Stimulated activated memory B cell treated with anti-CD40 and anti-IgM and Interleukin-4, amounts not matched to agents 10 μg/mL and 1 μg/mL and 100 μg/mL, for 72 hours (primary cell): ENCODE results near the gene PURB.
"Not testable (repeated sequence)": the region's sequence is repeated elsewhere in the genome, so short reads cannot be mapped to it uniquely, and the experiment has no call there.

Experiments used
- ATAC-seq: fragments of 150-1000 bp; cut with Tn5 transposase; 2 replicates; pipeline ENCODE4 v1.10.0; 2021
- H3K27ac Mint-ChIP-seq: one replicate; pipeline ENCODE4 v1.8.0; 2022; ENCODE audit warnings: mild to moderate bottlenecking, mixed read lengths
- H3K27me3 Mint-ChIP-seq: one replicate; pipeline ENCODE4 v1.8.0; 2022; ENCODE audit warnings: mixed read lengths
- H3K36me3 Mint-ChIP-seq: one replicate; pipeline ENCODE4 v1.8.0; 2022; ENCODE audit warnings: mixed read lengths
- H3K4me1 Mint-ChIP-seq: one replicate; pipeline ENCODE4 v1.8.0; 2022; ENCODE audit warnings: mixed read lengths
- H3K4me3 Mint-ChIP-seq: one replicate; pipeline ENCODE4 v1.8.0; 2022; ENCODE audit warnings: mild to moderate bottlenecking, moderate library complexity, mixed read lengths
- H3K9me3 Mint-ChIP-seq: one replicate; pipeline ENCODE4 v1.8.0; 2022; ENCODE audit warnings: mixed read lengths

PURB gene

GRCh38 chr7:44849259-44849884 is 36.0 kb downstream of the PURB start:
- Mint-ChIP-seq H3K27ac (peak overlapping the region; percentile 86), H3K4me3 (peak overlapping the region; percentile 80), H3K36me3 (no peaks in the 10 kb centered on the region), H3K9me3 (no peaks in the 10 kb centered on the region), H3K27me3 (no peaks in the 10 kb centered on the region), H3K4me1 (peaks cover 32% of the 10 kb centered on the region)
- ATAC-seq, result no peak

- H3K27me3 Mint-ChIP-seq, result no peaks in the 10 kb centered on the region
- no peaks in the 10 kb centered on the region for H3K36me3 Mint-ChIP-seq
- H3K9me3 Mint-ChIP-seq, result no peaks in the 10 kb centered on the region
- peak within 1 kb of the TSS; percentile 80 for H3K4me3 Mint-ChIP-seq
- peak within 1 kb of the TSS; percentile 86 for H3K27ac Mint-ChIP-seq
- H3K4me1 Mint-ChIP-seq, result peaks cover 32% of the 10 kb centered on the region
- peak; percentile 96 for ATAC-seq
Measured at GRCh38 chr7:44847920-44848634, 37.3 kb downstream of the PURB start, which contains the start of gene H2AZ2. Gene H2AZ2, minus strand, starts transcription at chr7:44848087. Its CDS starts 116 bp downstream, at chr7:44847971.

- Mint-ChIP-seq H3K4me3 (peak overlapping the region; percentile 80), H3K36me3 (peaks cover 3% of the 10 kb centered on the region), H3K27ac (peak overlapping the region; percentile 86), H3K27me3 (no peaks in the 10 kb centered on the region), H3K9me3 (no peaks in the 10 kb centered on the region), H3K4me1 (peaks cover 34% of the 10 kb centered on the region)
- ATAC-seq, result peak; percentile 88
Measured at GRCh38 chr7:44847509-44847919, 37.8 kb downstream of the PURB start.

- H3K4me1 Mint-ChIP-seq, result peaks cover 40% of the 10 kb centered on the region
Measured at GRCh38 chr7:44846816-44847508, 38.4 kb downstream of the PURB start.

GRCh38 chr7:44846390-44846789 is 38.9 kb downstream of the PURB start:
- Mint-ChIP-seq H3K4me3 (peak overlapping the region; percentile 80), H3K4me1 (peaks cover 45% of the 10 kb centered on the region), H3K36me3 (peaks cover 14% of the 10 kb centered on the region), H3K27ac (peak overlapping the region; percentile 86)
- not testable (repeated sequence) for H3K9me3 Mint-ChIP-seq, H3K27me3 Mint-ChIP-seq, ATAC-seq

More at GRCh38 chr7:44846816-44847508, 38.4 kb downstream of the PURB start:
- Mint-ChIP-seq H3K27ac (peak overlapping the region; percentile 86), H3K9me3 (no peaks in the 10 kb centered on the region), H3K36me3 (peaks cover 8% of the 10 kb centered on the region), H3K4me3 (peak overlapping the region; percentile 80), H3K27me3 (no peaks in the 10 kb centered on the region)
- no peak for ATAC-seq

- Mint-ChIP-seq H3K27me3 (no peaks in the 10 kb centered on the region), H3K36me3 (peaks cover 23% of the 10 kb centered on the region), H3K9me3 (no peaks in the 10 kb centered on the region), H3K4me1 (peaks cover 45% of the 10 kb centered on the region), H3K4me3 (no peak overlapping the region), H3K27ac (peak overlapping the region; percentile 86)
- ATAC-seq, result no peak
Measured at GRCh38 chr7:44845451-44845850, 39.9 kb downstream of the PURB start.

- H3K4me3 Mint-ChIP-seq, H3K27me3 Mint-ChIP-seq, ATAC-seq, H3K9me3 Mint-ChIP-seq, H3K27ac Mint-ChIP-seq: not testable (repeated sequence)
- H3K4me1 Mint-ChIP-seq, result peaks cover 31% of the 10 kb centered on the region
- peaks cover 32% of the 10 kb centered on the region for H3K36me3 Mint-ChIP-seq
Measured at GRCh38 chr7:44843440-44843839, 41.9 kb downstream of the PURB start.

GRCh38 chr7:44842675-44843074 is 42.7 kb downstream of the PURB start:
- Mint-ChIP-seq H3K4me1 (peaks cover 31% of the 10 kb centered on the region), H3K27ac (peak overlapping the region; percentile 7), H3K36me3 (peaks cover 34% of the 10 kb centered on the region)
- H3K9me3 Mint-ChIP-seq, ATAC-seq, H3K27me3 Mint-ChIP-seq, H3K4me3 Mint-ChIP-seq: not testable (repeated sequence)

GRCh38 chr7:44838751-44839150 is 46.6 kb downstream of the PURB start:
- H3K4me3 Mint-ChIP-seq, result no peak overlapping the region
- H3K27ac Mint-ChIP-seq, result no peak overlapping the region
- peaks cover 13% of the 10 kb centered on the region for H3K4me1 Mint-ChIP-seq
- H3K27me3 Mint-ChIP-seq, result no peaks in the 10 kb centered on the region
- H3K9me3 Mint-ChIP-seq, result no peaks in the 10 kb centered on the region
- no peak for ATAC-seq
- peaks cover 34% of the 10 kb centered on the region for H3K36me3 Mint-ChIP-seq

- no peak overlapping the region for H3K27ac Mint-ChIP-seq
- no peaks in the 10 kb centered on the region for H3K9me3 Mint-ChIP-seq
- peaks cover 5% of the 10 kb centered on the region for H3K36me3 Mint-ChIP-seq
- no peaks in the 10 kb centered on the region for H3K27me3 Mint-ChIP-seq
- H3K4me1 Mint-ChIP-seq, result peaks cover 7% of the 10 kb centered on the region
- ATAC-seq, result no peak
- no peak overlapping the region for H3K4me3 Mint-ChIP-seq
Measured at GRCh38 chr7:44827567-44827966, 57.8 kb downstream of the PURB start.
